RCC 7860 (cell line): ENCODE results near the gene SULF2.
A peak's percentile ranks its signal among the peaks of the same experiment; 100 is the strongest.

Source experiments
- DNase-seq: peaks from one replicate; pipeline ENCODE4 v3.0.0-alpha.2; 2015; ENCODE audit warnings: low spot score
- FAIRE-seq: peaks from 2 replicates; lab custom pipeline; 2012; peaks lifted over from hg19 to GRCh38; lab: Jason Lieb, UNC

Gene SULF2

GRCh38 chr20:47740862-47741184, 44.5 kb downstream of the SULF2 start:
- FAIRE-seq, result no peak
- no peak for DNase-seq

GRCh38 chr20:47740121-47740861, 45.0 kb downstream of the SULF2 start:
- no peak for FAIRE-seq

GRCh38 chr20:47737923-47738322, 47.4 kb downstream of the SULF2 start:
- no peak for FAIRE-seq
- DNase-seq, result no peak

More at GRCh38 chr20:47740121-47740861, 45.0 kb downstream of the SULF2 start:
- no peak for DNase-seq

GRCh38 chr20:47736570-47737152, 48.6 kb downstream of the SULF2 start:
- FAIRE-seq (no peak), DNase-seq (no peak)

- DNase-seq (no peak), FAIRE-seq (no peak)
Measured at GRCh38 chr20:47735412-47736400, 49.6 kb downstream of the SULF2 start.

- no peak for DNase-seq
- no peak for FAIRE-seq
Measured at GRCh38 chr20:47734870-47735269, 50.4 kb downstream of the SULF2 start.

- no peak for FAIRE-seq
Measured at GRCh38 chr20:47733892-47734291, 51.4 kb downstream of the SULF2 start.

GRCh38 chr20:47730744-47731143, 54.5 kb downstream of the SULF2 start:
- FAIRE-seq, result no peak
- no peak for DNase-seq

More at GRCh38 chr20:47733892-47734291, 51.4 kb downstream of the SULF2 start:
- no peak for DNase-seq

- no peak for DNase-seq
- no peak for FAIRE-seq
Measured at GRCh38 chr20:47729472-47729871, 55.8 kb downstream of the SULF2 start.

GRCh38 chr20:47727909-47728361, 57.3 kb downstream of the SULF2 start:
- no peak for FAIRE-seq
- no peak for DNase-seq

GRCh38 chr20:47727170-47727880, 58.0 kb downstream of the SULF2 start:
- no peak for DNase-seq
- FAIRE-seq, result no peak

- DNase-seq, result no peak
- no peak for FAIRE-seq
Measured at GRCh38 chr20:47726632-47727031, 58.6 kb downstream of the SULF2 start.

- FAIRE-seq, result no peak
- DNase-seq, result peak; percentile 70
Measured at GRCh38 chr20:47725248-47725973, 59.9 kb downstream of the SULF2 start.

- no peak for FAIRE-seq
- DNase-seq, result no peak
Measured at GRCh38 chr20:47724910-47725247, 60.4 kb downstream of the SULF2 start.

- FAIRE-seq (no peak), DNase-seq (no peak)
Measured at GRCh38 chr20:47724396-47724795, 60.9 kb downstream of the SULF2 start.

GRCh38 chr20:47723322-47723721, 62.0 kb downstream of the SULF2 start:
- FAIRE-seq, result no peak
- DNase-seq, result no peak

- no peak for DNase-seq
Measured at GRCh38 chr20:47720636-47721427, 64.4 kb downstream of the SULF2 start.

GRCh38 chr20:47719625-47720024, 65.7 kb downstream of the SULF2 start:
- DNase-seq (no peak), FAIRE-seq (no peak)

More at GRCh38 chr20:47720636-47721427, 64.4 kb downstream of the SULF2 start:
- FAIRE-seq, result no peak

GRCh38 chr20:47719211-47719610, 66.1 kb downstream of the SULF2 start:
- no peak for FAIRE-seq

More at GRCh38 chr20:47719211-47719610, 66.1 kb downstream of the SULF2 start:
- no peak for DNase-seq
